GM12878 (cell line): Measurements from ENCODE around the gene GLB1L2. TPM values are rescaled to one million over a fixed set of nuclear protein-coding genes. Genes with fewer than 3 reads are reported as not detected.

Source experiments
- ATAC-seq: fragments of 200-7000 bp; cut with Tn5 transposase; 3 replicates; pipeline ENCODE4 v1.9.1; 2020; ENCODE audit warnings: mild to moderate bottlenecking, moderate library complexity
- BruUV-seq: library from RNA; stranded (reverse); fragments of 400-500 nt; replicated peaks from 2 replicates; lab custom pipeline; 2021; lab: Mats Ljungman, UMichigan
- CTCF ChIA-PET: fragments of 300-600 bp; sonication (Branson Sonifier 250); formaldehyde crosslinking; extraction: SDS; loops from one replicate; lab custom pipeline; 2021; ENCODE audit warnings: inconsistent platforms; lab: Yijun Ruan, JAX
- POLR2A ChIA-PET: fragments of 350-600 bp; formaldehyde crosslinking; extraction: SDS; loops from one replicate; lab custom pipeline; 2021; ENCODE audit warnings: inconsistent platforms; lab: Charles Lee
- RAD21 ChIA-PET: fragments of 300-600 bp; sonication (Branson Sonifier 250); formaldehyde crosslinking; loops from one replicate; lab custom pipeline; 2023; ENCODE audit warnings: antibody characterized with exemption; ENCODE audit not compliant: unreplicated experiment; lab: Charles Lee
- SMC1A ChIA-PET: fragments of 300-600 bp; sonication (Branson Sonifier 250); formaldehyde crosslinking; loops from one replicate; lab custom pipeline; 2023; ENCODE audit not compliant: unreplicated experiment, uncharacterized antibody; lab: Charles Lee
- DNase-seq: peaks from one replicate; pipeline ENCODE4 v3.0.0-alpha.2; 2011; ENCODE audit warnings: low read depth, low spot score
- FAIRE-seq: peaks from 3 replicates; lab custom pipeline; 2011; peaks lifted over from hg19 to GRCh38; lab: Jason Lieb, UNC
- H2AFZ ChIP-seq: 2 replicates; pipeline ENCODE4 v1.6.0; 2011; ENCODE audit warnings: low read depth, low read length, control low read depth; ENCODE audit not compliant: control insufficient read depth
- H3K27ac ChIP-seq: 2 replicates; pipeline ENCODE4 v1.5.1; 2011; ENCODE audit warnings: control low read depth; ENCODE audit not compliant: control insufficient read depth, insufficient read depth
- H3K27me3 ChIP-seq, 2 experiments: replicated peaks in 1 of 2; 2 replicates each; pipeline versions ENCODE4 v1.6.0 to v1.6.1; 2011; ENCODE audit warnings: low read length in 1 of 2; ENCODE audit not compliant: control insufficient read depth in 2 of 2, insufficient read depth in 2 of 2
- H3K36me3 ChIP-seq, 2 experiments: 2 replicates each; pipeline ENCODE4 v1.5.1; 2011; ENCODE audit warnings: low read length in 1 of 2; ENCODE audit not compliant: control insufficient read depth in 2 of 2, insufficient read depth in 2 of 2
- H3K4me1 ChIP-seq: 2 replicates; pipeline ENCODE4 v1.6.1; 2011; ENCODE audit warnings: mild to moderate bottlenecking, low read length, moderate library complexity, mixed read lengths; ENCODE audit not compliant: control insufficient read depth, insufficient read depth
- H3K4me2 ChIP-seq: 2 replicates; pipeline ENCODE4 v1.6.0; 2011; ENCODE audit warnings: control low read depth; ENCODE audit not compliant: control insufficient read depth, insufficient read depth
- H3K4me3 ChIP-seq: fragments of 200-600 bp; sonication (generic); 2 replicates; pipeline ENCODE4 v1.5.1; 2016
- H3K79me2 ChIP-seq: 2 replicates; pipeline ENCODE4 v1.6.0; 2011; ENCODE audit warnings: low read length; ENCODE audit not compliant: control insufficient read depth, insufficient read depth
- H3K9ac ChIP-seq: 2 replicates; pipeline ENCODE4 v1.8.0; 2011; ENCODE audit warnings: low read length, control low read depth, mixed read lengths; ENCODE audit not compliant: control insufficient read depth, insufficient read depth
- H3K9me3 ChIP-seq: replicated peaks from 3 replicates; pipeline ENCODE4 v1.5.1; 2011; ENCODE audit warnings: mild to moderate bottlenecking, low read length; ENCODE audit not compliant: control insufficient read depth, insufficient read depth
- H4K20me1 ChIP-seq: 2 replicates; pipeline ENCODE4 v1.6.0; 2011; ENCODE audit not compliant: control insufficient read depth, insufficient read depth
- CHD4 ChIP-seq: fragments of 200-600 bp; sonication (generic); IDR thresholded peaks from 2 replicates; pipeline ENCODE4 v1.6.1; 2016; ENCODE audit warnings: mild to moderate bottlenecking
- CTCF ChIP-seq, 3 experiments: IDR thresholded peaks in 2 of 3; conservative IDR thresholded peaks in 1 of 3; 2 replicates each; pipeline ENCODE4 v1.5.1; 2011; ENCODE audit warnings: low read depth in 3 of 3, low read length in 3 of 3, mild to moderate bottlenecking in 3 of 3, control low read depth in 2 of 3, moderate library complexity in 2 of 3, inconsistent platforms in 1 of 3, mixed read lengths in 1 of 3; ENCODE audit not compliant: control insufficient read depth in 2 of 3, insufficient read depth in 1 of 3; ENCODE audit errors: extremely low read depth in 1 of 3
- EED ChIP-seq: sonication (generic); IDR thresholded peaks from 2 replicates; pipeline ENCODE4 v1.6.1; 2016; ENCODE audit warnings: antibody characterized with exemption, low read depth
- GATAD2B ChIP-seq: fragments of 450-650 bp; conservative IDR thresholded peaks from 2 replicates; pipeline ENCODE4 v1.6.1; 2017; ENCODE audit warnings: low read depth, mild to moderate bottlenecking, moderate library complexity
- IKZF2 ChIP-seq, 2 experiments: fragments of 450-650 bp; IDR thresholded peaks; 2 replicates each; pipeline ENCODE4 v1.6.1; 2017; ENCODE audit warnings: mild to moderate bottlenecking in 2 of 2, moderate library complexity in 2 of 2
- NR2C2 ChIP-seq: IDR thresholded peaks from 2 replicates; pipeline ENCODE4 v1.6.1; 2011; ENCODE audit warnings: borderline replicate concordance, low read depth; ENCODE audit not compliant: control insufficient read depth, insufficient read length
- PML ChIP-seq: IDR thresholded peaks from 2 replicates; pipeline ENCODE4 v1.6.1; 2012; ENCODE audit warnings: low read length, inconsistent platforms
- SREBF1 ChIP-seq: IDR thresholded peaks from 2 replicates; pipeline ENCODE4 v1.6.1; 2012; ENCODE audit warnings: mild to moderate bottlenecking, low read length
- TCF7 ChIP-seq: IDR thresholded peaks from 2 replicates; pipeline ENCODE4 v1.6.1; 2014; ENCODE audit warnings: antibody characterized with exemption, borderline replicate concordance
- YBX1 ChIP-seq: fragments of 450-650 bp; IDR thresholded peaks from 2 replicates; pipeline ENCODE4 v1.6.1; 2016; ENCODE audit warnings: antibody characterized with exemption
- ZNF384 ChIP-seq: IDR thresholded peaks from 2 replicates; pipeline ENCODE4 v1.6.1; 2012; ENCODE audit warnings: low read depth, mild to moderate bottlenecking, low read length, improper control_type of control experiment, borderline replicate concordance
- ZSCAN29 ChIP-seq: fragments of 450-650 bp; IDR thresholded peaks from 2 replicates; pipeline ENCODE4 v1.6.1; 2017; ENCODE audit warnings: mild to moderate bottlenecking, moderate library complexity
- ZZZ3 ChIP-seq: IDR thresholded peaks from 2 replicates; pipeline ENCODE4 v1.6.1; 2011; ENCODE audit warnings: low read depth; ENCODE audit not compliant: control insufficient read depth, insufficient read length
- WGBS: methylation state at CpG from one replicate; pipeline ENCODE4 v1.1.6; 2016; ENCODE audit warnings: low lambda C conversion rate; ENCODE audit not compliant: insufficient replicate concordance, insufficient coverage; ENCODE audit errors: missing lambda C conversion rate; 5-methylcytosine and 5-hydroxymethylcytosine counted together
- in situ Hi-C: fragments of 300-500 bp; cut with MboI; formaldehyde crosslinking; loops from 9 replicates; pipeline ENCODE4 v1.14.3; 2018; ENCODE audit warnings: mixed read lengths
- intact Hi-C: fragments of 100-400 bp; cut with micrococcal nuclease; formaldehyde crosslinking; loops from one replicate; pipeline ENCODE4 v1.14.2; 2022; ENCODE audit not compliant: unreplicated experiment
- polyA plus RNA-seq, 11 experiments: library from polyadenylated mRNA; depleted of rRNA in 4 of 11; unstranded in 6 of 11; stranded (reverse) in 5 of 11; fragments of >200 nt; fragmentation: Nextera tagmentation in 4 of 11; fragmentation: Illumina TruSeq in 1 of 11; extraction: Ambion mirVana in 4 of 11; extraction: Trizol in 1 of 11; gene quantifications; 1 replicate in 1 of 11; 2 replicates in 10 of 11; pipeline versions ENCODE4 v1.2.1 to v1.2.3, GENCODE V29; 2011 to 2016; ENCODE audit warnings: inconsistent platforms in 2 of 11, missing spikeins in 2 of 11, low read depth in 1 of 11
- total RNA-seq, 4 experiments: library from RNA; depleted of rRNA in 3 of 4; stranded (reverse); fragments of >200 nt in 3 of 4; fragmentation: Illumina TruSeq in 1 of 4; extraction: Trizol in 1 of 4; gene quantifications; 2 replicates each; pipeline versions ENCODE4 v1.2.1 to v1.2.3, GENCODE V29; 2013 to 2021

Gene GLB1L2
- total and polyA plus RNA-seq, 10 of the 15 experiments (the other 5 are each of a cell fraction or from before 2014, with no cell fraction given), result 0.04 to 0.85 (median 0.49) TPM

GRCh38 chr11:134294664-134295063 is 37.1 kb upstream of the GLB1L2 start:
- Histone ChIP-seq H3K4me2 (no peak overlapping the region), H3K36me3 (no peaks in the 10 kb centered on the region), H4K20me1 (no peaks in the 10 kb centered on the region), H3K9me3 (no peaks in the 10 kb centered on the region), H2AFZ (no peak overlapping the region), H3K9ac (no peak overlapping the region), H3K4me1 (no peaks in the 10 kb centered on the region), H3K27me3 (peaks cover 0 to 2% of the 10 kb centered on the region in 2 experiments; a peak in 1 of 4 replicates), H3K27ac (no peak overlapping the region), H3K4me3 (no peak overlapping the region), H3K79me2 (no peaks in the 10 kb centered on the region)
- DNase-seq, result no peak
- 22% methylated on average over 9 of the region's 9 CpGs for WGBS
- intact Hi-C loops, result no loop called here
- ChIA-PET CTCF (no interaction called here), SMC1A (no interaction called here), RAD21 (no interaction called here), POLR2A (no interaction called here)
- TF ChIP-seq TCF7, result no peak
- BruUV-seq, result no TSS peak
- in situ Hi-C loops, result no loop called here
- ATAC-seq, result no peak
- FAIRE-seq, result no peak

- in situ Hi-C loops, result no loop called here
- TF ChIP-seq ZSCAN29, result no peak
- TF ChIP-seq GATAD2B, result no peak
- no peak for TF ChIP-seq CHD4
- TF ChIP-seq NR2C2, result no peak
- no peak for TF ChIP-seq ZZZ3
- TF ChIP-seq PML, result no peak
- no peak for TF ChIP-seq ZNF384
- TF ChIP-seq EED, result no peak
- TF ChIP-seq SREBF1, result no peak
- no peak for TF ChIP-seq IKZF2 (IDR thresholded peaks at IDR 0.05)
- TF ChIP-seq YBX1, result no peak
- TF ChIP-seq CTCF (IDR thresholded peaks at IDR 0.05 in 2 of 3, conservative IDR thresholded peaks at IDR 0.05 in 1 of 3; ENCODE audit: control insufficient read depth in 2 of 3, extremely low read depth in 1 of 3, insufficient read depth in 1 of 3, low read depth in 3 of 3, low read length in 3 of 3), result no peak
These were observed 19.6 kb upstream of the GLB1L2 start for GRCh38 chr11:134312223-134312622.

More at GRCh38 chr11:134312223-134312622, 19.6 kb upstream of the GLB1L2 start:
- Histone ChIP-seq H3K36me3 (no peaks in the 10 kb centered on the region), H3K4me3 (no peak overlapping the region), H3K79me2 (no peaks in the 10 kb centered on the region), H3K9me3 (no peaks in the 10 kb centered on the region; the same call in 2 of the 3 replicates), H3K4me1 (no peaks in the 10 kb centered on the region), H3K27ac (no peak overlapping the region), H3K27me3 (no peaks in the 10 kb centered on the region), H3K9ac (no peak overlapping the region), H2AFZ (no peak overlapping the region), H4K20me1 (no peaks in the 10 kb centered on the region), H3K4me2 (no peak overlapping the region)
- DNase-seq (no peak), FAIRE-seq (no peak), ATAC-seq (no peak)
- ChIA-PET CTCF (no interaction called here), RAD21 (no interaction called here), POLR2A (no interaction called here), SMC1A (no interaction called here)
- WGBS, result 59% methylated on average over 12 of the region's 12 CpGs
- no TSS peak for BruUV-seq
- intact Hi-C loops, result no loop called here
